T-helper 2 cell treated with Interferon-gamma antibody and Interleukin-4, amounts not matched to agents 5 μg/mL and 100 μg/mL, for 36 hours (primary cell): ENCODE measurements around the gene UBXN7.
A peak's percentile ranks its signal among the peaks of the same experiment; 100 is the strongest.
"Not testable (repeated sequence)": the region's sequence is repeated elsewhere in the genome, so short reads cannot be mapped to it uniquely, and the experiment has no call there.

ENCODE experiments used
- DNase-seq: peaks from one replicate; pipeline ENCODE4 v3.0.0; 2021; ENCODE audit warnings: low spot score
- H3K27ac Mint-ChIP-seq: one replicate; pipeline ENCODE4 v1.8.0; 2021; ENCODE audit warnings: mild to moderate bottlenecking, mixed read lengths
- H3K27me3 Mint-ChIP-seq: one replicate; pipeline ENCODE4 v1.8.0; 2021; ENCODE audit warnings: low read depth, mixed read lengths
- H3K36me3 Mint-ChIP-seq: one replicate; pipeline ENCODE4 v1.8.0; 2021; ENCODE audit warnings: low read depth, mixed read lengths
- H3K4me1 Mint-ChIP-seq: one replicate; pipeline ENCODE4 v1.8.0; 2021; ENCODE audit warnings: low read depth, mixed read lengths
- H3K4me3 Mint-ChIP-seq: one replicate; pipeline ENCODE4 v1.8.0; 2022; ENCODE audit warnings: mild to moderate bottlenecking, moderate library complexity, mixed read lengths
- H3K9me3 Mint-ChIP-seq: one replicate; pipeline ENCODE4 v1.8.0; 2021; ENCODE audit warnings: mixed read lengths

UBXN7 gene

GRCh38 chr3:196432137-196432879 is at the start of gene UBXN7:
TSS of gene UBXN7 (minus strand) at chr3:196432427. CDS start at chr3:196432399, 28 bp downstream.
- peak within 1 kb of the TSS; percentile 81 for H3K4me3 Mint-ChIP-seq
- peak within 1 kb of the TSS; percentile 96 for H3K27ac Mint-ChIP-seq
- peaks cover 15% of the 10 kb centered on the region for H3K4me1 Mint-ChIP-seq
- no peaks in the 10 kb centered on the region for H3K9me3 Mint-ChIP-seq
- H3K27me3 Mint-ChIP-seq: no peaks in the 10 kb centered on the region
- peaks cover 10% of the 10 kb centered on the region for H3K36me3 Mint-ChIP-seq
- peak; percentile 91 for DNase-seq

- no peak overlapping the region for H3K4me3 Mint-ChIP-seq
- H3K4me1 Mint-ChIP-seq: no peaks in the 10 kb centered on the region
- H3K27me3 Mint-ChIP-seq: no peaks in the 10 kb centered on the region
- H3K36me3 Mint-ChIP-seq: peaks cover 61% of the 10 kb centered on the region
- H3K27ac Mint-ChIP-seq: no peak overlapping the region
- H3K9me3 Mint-ChIP-seq: no peaks in the 10 kb centered on the region
- no peak for DNase-seq
These were observed 45.5 kb upstream of the UBXN7 start for GRCh38 chr3:196477678-196478077.

GRCh38 chr3:196472286-196472685 is 40.1 kb upstream of the UBXN7 start:
- Mint-ChIP-seq H3K9me3 (no peaks in the 10 kb centered on the region), H3K4me3 (no peak overlapping the region), H3K27ac (peak overlapping the region; percentile 41), H3K4me1 (peaks cover 17% of the 10 kb centered on the region), H3K36me3 (peaks cover 63% of the 10 kb centered on the region), H3K27me3 (no peaks in the 10 kb centered on the region)
- DNase-seq: no peak

DNA sequence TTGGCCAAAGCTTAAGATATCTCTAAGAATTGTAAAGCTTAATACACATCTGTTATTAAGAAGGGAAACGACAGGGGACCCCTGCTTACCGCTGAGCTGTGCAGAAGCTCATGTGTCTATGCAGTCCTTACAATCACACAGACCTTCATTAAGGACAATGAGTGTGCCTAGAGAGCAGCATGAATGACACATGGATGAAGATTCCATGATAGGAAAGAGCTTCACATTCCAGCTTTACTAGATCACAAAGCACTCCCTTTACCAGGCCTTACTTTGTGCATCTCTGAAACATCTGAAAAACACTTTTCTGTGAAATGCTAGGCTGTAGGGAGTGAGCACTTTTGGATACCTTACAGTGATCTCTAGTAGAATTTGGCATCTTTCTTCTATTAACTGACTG is 39.3 kb upstream of the UBXN7 start:
- Mint-ChIP-seq H3K4me1 (peaks cover 17% of the 10 kb centered on the region), H3K4me3 (no peak overlapping the region)
- DNase-seq: no peak

GRCh38 chr3:196470182-196470581 is 38.0 kb upstream of the UBXN7 start:
- not testable (repeated sequence) for H3K9me3 Mint-ChIP-seq, H3K4me3 Mint-ChIP-seq, H3K27ac Mint-ChIP-seq, H3K27me3 Mint-ChIP-seq, DNase-seq
- H3K36me3 Mint-ChIP-seq: peaks cover 54% of the 10 kb centered on the region
- H3K4me1 Mint-ChIP-seq: peaks cover 17% of the 10 kb centered on the region

More for the DNA sequence above, 39.3 kb upstream of the UBXN7 start:
- Mint-ChIP-seq H3K36me3 (peaks cover 58% of the 10 kb centered on the region), H3K27me3 (no peaks in the 10 kb centered on the region), H3K27ac (no peak overlapping the region), H3K9me3 (no peaks in the 10 kb centered on the region)

- DNase-seq: no peak
- H3K36me3 Mint-ChIP-seq: peaks cover 33% of the 10 kb centered on the region
- H3K27ac Mint-ChIP-seq: no peak overlapping the region
- H3K4me1 Mint-ChIP-seq: peaks cover 11% of the 10 kb centered on the region
- H3K9me3 Mint-ChIP-seq: peaks cover 7% of the 10 kb centered on the region
- H3K27me3 Mint-ChIP-seq: no peaks in the 10 kb centered on the region
- no peak overlapping the region for H3K4me3 Mint-ChIP-seq
These were observed 31.6 kb upstream of the UBXN7 start for GRCh38 chr3:196463804-196464203.

DNA sequence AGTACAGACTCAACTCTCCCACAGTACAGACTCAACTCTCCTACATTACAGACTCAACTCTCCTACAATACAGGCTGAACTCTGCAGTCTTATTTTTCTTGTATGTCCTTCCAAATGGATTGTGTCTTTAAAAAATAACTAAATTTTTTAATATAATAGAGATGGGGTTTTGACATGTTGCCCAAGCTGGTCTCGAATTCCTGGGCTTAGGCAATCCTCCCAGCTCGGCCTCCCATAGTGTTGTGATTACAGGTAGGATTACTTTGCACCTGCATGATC is 31.2 kb upstream of the UBXN7 start:
- no peak overlapping the region for H3K4me3 Mint-ChIP-seq
- peaks cover 7% of the 10 kb centered on the region for H3K9me3 Mint-ChIP-seq
- no peaks in the 10 kb centered on the region for H3K27me3 Mint-ChIP-seq
- no peak for DNase-seq
- peaks cover 9% of the 10 kb centered on the region for H3K4me1 Mint-ChIP-seq
- no peak overlapping the region for H3K27ac Mint-ChIP-seq
- H3K36me3 Mint-ChIP-seq: peaks cover 31% of the 10 kb centered on the region

- peaks cover 29% of the 10 kb centered on the region for H3K36me3 Mint-ChIP-seq
- H3K4me3 Mint-ChIP-seq, H3K4me1 Mint-ChIP-seq, H3K27ac Mint-ChIP-seq, H3K27me3 Mint-ChIP-seq, H3K9me3 Mint-ChIP-seq, DNase-seq: not testable (repeated sequence)
These were observed 30.7 kb upstream of the UBXN7 start for GRCh38 chr3:196462680-196463477.

DNA sequence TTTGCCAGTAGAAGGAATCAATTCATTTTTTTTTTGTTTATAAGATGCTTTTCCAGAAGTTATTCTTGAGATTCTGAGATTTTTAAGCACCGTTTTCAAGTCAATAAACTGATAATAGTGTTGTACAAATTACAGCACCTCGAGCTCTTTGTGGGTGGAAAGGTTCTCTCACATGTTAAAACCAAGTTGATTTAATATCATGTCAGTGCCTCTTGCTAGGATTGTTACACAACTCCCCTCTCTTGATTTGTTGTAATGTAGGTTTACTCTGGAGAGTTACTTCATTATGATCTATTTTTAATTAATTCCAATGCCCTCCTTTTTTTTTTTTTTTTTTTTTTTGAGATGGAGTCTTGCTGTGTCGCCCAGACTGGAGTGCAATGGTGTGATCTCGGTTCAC is 25.8 kb upstream of the UBXN7 start:
- H3K9me3 Mint-ChIP-seq: peaks cover 7% of the 10 kb centered on the region
- DNase-seq: no peak
- H3K4me1 Mint-ChIP-seq: peaks cover 9% of the 10 kb centered on the region
- no peak overlapping the region for H3K27ac Mint-ChIP-seq
- peaks cover 9% of the 10 kb centered on the region for H3K36me3 Mint-ChIP-seq
- no peaks in the 10 kb centered on the region for H3K27me3 Mint-ChIP-seq
- H3K4me3 Mint-ChIP-seq: no peak overlapping the region

DNA sequence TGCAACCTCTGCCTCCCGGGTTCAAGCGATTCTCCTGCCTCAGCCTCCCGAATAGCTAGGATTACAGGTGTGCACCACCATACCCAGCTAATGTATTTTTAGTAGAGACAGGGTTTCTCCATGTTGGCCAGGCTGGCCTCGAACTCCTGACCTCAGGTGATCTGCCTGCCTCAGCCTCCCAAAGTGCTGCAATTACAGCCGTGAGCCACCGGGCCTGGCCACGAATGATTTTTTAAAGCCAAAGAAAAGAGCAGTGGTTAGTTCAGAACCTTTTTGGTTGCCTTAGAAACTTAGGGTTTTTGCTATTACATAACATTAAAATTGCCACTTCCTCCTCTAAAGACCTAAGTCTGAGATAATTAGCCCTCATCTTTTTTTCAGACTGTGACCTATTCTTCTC is 25.2 kb upstream of the UBXN7 start:
- not testable (repeated sequence) for H3K4me3 Mint-ChIP-seq, H3K36me3 Mint-ChIP-seq, H3K9me3 Mint-ChIP-seq, H3K27me3 Mint-ChIP-seq, H3K27ac Mint-ChIP-seq, H3K4me1 Mint-ChIP-seq, DNase-seq

- Mint-ChIP-seq H3K4me3 (no peak overlapping the region), H3K9me3 (no peaks in the 10 kb centered on the region), H3K36me3 (no peaks in the 10 kb centered on the region), H3K27me3 (no peaks in the 10 kb centered on the region), H3K27ac (no peak overlapping the region), H3K4me1 (no peaks in the 10 kb centered on the region)
- no peak for DNase-seq
These were observed 22.7 kb upstream of the UBXN7 start for GRCh38 chr3:196454935-196455334.

DNA sequence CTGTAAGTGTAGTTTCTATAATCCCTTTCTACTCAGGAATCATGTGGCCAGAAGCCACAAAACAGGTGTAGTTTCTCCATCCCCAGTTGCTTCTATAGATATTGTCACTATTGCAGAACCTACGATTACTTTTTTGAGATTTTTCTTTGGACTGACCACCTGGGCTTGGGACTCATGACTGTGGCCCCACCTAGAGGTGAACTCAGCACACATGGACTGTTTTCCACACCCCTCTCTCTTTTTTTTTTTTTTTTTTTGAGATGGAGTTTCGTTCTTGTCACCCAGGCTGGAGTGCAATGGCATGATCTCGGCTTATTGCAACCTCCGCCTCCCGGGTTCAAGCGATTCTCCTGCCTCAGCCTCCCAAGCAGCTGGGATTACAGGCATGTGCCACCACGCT is 13.2 kb upstream of the UBXN7 start:
- DNase-seq, H3K27me3 Mint-ChIP-seq, H3K36me3 Mint-ChIP-seq, H3K9me3 Mint-ChIP-seq, H3K27ac Mint-ChIP-seq, H3K4me1 Mint-ChIP-seq, H3K4me3 Mint-ChIP-seq: not testable (repeated sequence)

DNA sequence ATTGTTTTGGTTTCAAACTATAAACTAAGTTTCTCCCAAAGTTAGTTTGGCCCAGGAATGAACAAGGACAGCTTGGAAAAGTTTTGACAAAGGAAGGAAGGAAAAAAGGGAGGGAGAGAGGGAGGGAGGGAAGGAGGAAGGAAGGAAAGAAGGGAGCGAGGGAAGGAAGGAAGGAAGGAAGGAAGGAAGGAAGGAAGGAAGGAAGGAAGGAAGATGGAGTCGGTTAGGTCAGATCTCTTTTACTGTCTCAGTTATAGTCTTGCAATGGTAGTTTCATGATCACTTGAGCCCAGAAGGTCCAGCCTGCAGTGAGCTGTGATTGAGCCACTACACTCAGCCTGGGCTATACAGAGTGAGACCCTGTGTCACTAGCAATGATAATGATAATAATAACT is 12.3 kb upstream of the UBXN7 start:
- H3K4me3 Mint-ChIP-seq: no peak overlapping the region
- peaks cover 7% of the 10 kb centered on the region for H3K4me1 Mint-ChIP-seq
- peak overlapping the region; percentile 9 for H3K27ac Mint-ChIP-seq
- no peak for DNase-seq
- no peaks in the 10 kb centered on the region for H3K36me3 Mint-ChIP-seq
- no peaks in the 10 kb centered on the region for H3K9me3 Mint-ChIP-seq
- no peaks in the 10 kb centered on the region for H3K27me3 Mint-ChIP-seq

DNA sequence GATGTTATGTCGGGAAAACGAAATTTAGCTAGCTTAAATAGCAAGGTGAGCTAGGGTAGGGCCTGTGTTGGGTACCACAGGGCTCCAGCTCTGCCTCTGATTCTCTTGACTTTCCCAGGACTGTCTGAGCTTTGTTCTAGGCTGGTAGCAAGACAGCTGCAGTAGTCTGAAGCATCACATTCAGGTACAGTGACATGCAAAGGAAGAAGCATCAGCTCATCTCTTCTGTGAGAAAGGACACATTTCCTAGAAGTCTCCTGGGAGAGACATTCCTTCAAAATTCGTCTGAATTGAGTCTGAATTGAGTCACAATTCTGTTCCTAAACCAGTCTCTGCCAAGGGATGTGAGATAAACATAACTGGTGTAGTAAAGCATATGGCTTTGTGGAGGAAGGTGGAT is 8.5 kb upstream of the UBXN7 start:
- DNase-seq: no peak
- no peaks in the 10 kb centered on the region for H3K27me3 Mint-ChIP-seq
- H3K4me1 Mint-ChIP-seq: peaks cover 7% of the 10 kb centered on the region
- H3K9me3 Mint-ChIP-seq: no peaks in the 10 kb centered on the region
- no peak overlapping the region for H3K27ac Mint-ChIP-seq
- no peak overlapping the region for H3K4me3 Mint-ChIP-seq
- no peaks in the 10 kb centered on the region for H3K36me3 Mint-ChIP-seq
